ENCODE measurements around the gene MAB21L3.

The MAB21L3 gene

GRCh38 chr1:116113615-116114014 is 2.4 kb downstream of the MAB21L3 start:
- TF ChIP-seq, protein P1, sequence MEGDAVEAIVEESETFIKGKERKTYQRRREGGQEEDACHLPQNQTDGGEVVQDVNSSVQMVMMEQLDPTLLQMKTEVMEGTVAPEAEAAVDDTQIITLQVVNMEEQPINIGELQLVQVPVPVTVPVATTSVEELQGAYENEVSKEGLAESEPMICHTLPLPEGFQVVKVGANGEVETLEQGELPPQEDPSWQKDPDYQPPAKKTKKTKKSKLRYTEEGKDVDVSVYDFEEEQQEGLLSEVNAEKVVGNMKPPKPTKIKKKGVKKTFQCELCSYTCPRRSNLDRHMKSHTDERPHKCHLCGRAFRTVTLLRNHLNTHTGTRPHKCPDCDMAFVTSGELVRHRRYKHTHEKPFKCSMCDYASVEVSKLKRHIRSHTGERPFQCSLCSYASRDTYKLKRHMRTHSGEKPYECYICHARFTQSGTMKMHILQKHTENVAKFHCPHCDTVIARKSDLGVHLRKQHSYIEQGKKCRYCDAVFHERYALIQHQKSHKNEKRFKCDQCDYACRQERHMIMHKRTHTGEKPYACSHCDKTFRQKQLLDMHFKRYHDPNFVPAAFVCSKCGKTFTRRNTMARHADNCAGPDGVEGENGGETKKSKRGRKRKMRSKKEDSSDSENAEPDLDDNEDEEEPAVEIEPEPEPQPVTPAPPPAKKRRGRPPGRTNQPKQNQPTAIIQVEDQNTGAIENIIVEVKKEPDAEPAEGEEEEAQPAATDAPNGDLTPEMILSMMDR (conservative IDR thresholded peaks at IDR 0.05; ENCODE audit: control insufficient read depth, insufficient read depth, low read depth, low read length), result no peak

DNA sequence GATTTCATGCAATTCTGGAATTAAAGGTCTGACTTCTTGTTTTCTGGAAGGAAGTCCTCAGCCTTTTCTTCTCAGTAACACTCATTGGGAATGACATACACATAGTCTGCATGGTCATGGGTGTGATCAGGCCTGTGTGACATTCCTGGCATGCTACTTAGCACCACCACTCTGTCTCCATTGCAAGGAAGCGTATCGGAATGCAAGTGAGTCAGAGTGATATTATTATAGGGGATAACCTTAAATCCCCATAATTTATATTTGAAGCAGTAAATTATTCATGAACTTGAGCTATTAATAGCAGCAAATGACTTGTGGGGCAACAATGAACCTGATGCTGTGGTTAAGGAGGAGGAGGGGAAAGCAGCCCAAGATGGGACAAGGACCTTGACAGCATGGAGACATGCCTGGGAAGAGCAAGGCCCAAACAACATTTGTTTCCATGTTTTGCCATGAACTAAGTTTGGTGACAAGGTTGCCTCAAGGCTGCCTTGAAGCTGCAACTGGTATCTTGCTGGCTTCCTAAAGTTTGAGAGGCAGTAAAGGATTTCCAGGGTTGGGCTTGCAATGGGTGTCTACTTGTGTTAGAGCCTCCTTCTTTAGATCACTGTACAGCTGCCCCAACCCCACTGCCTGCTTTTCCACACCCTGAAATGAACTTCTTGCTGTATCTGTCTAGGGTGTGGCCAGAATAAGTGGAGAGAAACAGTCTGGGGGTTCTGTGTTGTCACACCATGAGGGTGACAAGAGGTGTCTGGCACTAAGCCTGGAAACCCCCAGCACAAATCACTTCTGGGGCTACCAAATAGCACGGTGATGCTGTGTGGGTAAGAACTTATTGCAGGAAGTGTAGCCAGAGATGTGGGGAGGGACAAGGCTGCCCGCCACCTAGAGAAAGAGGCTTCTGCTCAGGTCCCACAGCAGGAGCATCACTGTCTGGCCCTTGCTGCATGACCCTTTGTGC is 4.6 kb downstream of the MAB21L3 start:
- peak; percentile 69 for DNase-seq (ENCODE audit: low read depth)
- no peak overlapping the region for H3K4me3 ChIP-seq (ENCODE audit: control insufficient read depth, low read depth, low read length)
- TF ChIP-seq, protein P1 (conservative IDR thresholded peaks at IDR 0.05; ENCODE audit: control insufficient read depth, insufficient read depth, low read depth, low read length), result no peak

More at GRCh38 chr1:116113615-116114014, 2.4 kb downstream of the MAB21L3 start:
- DNase-seq (ENCODE audit: low read depth), result no peak
- H3K4me3 ChIP-seq (ENCODE audit: control insufficient read depth, low read depth, low read length), result no peak overlapping the region

- TF ChIP-seq, protein P1 (conservative IDR thresholded peaks at IDR 0.05; ENCODE audit: control insufficient read depth, insufficient read depth, low read depth, low read length), result no peak
- no peak for DNase-seq (ENCODE audit: low read depth)
- H3K4me3 ChIP-seq (ENCODE audit: control insufficient read depth, low read depth, low read length), result no peak overlapping the region
Measured at GRCh38 chr1:116118471-116118870, 7.3 kb downstream of the MAB21L3 start.

DNA sequence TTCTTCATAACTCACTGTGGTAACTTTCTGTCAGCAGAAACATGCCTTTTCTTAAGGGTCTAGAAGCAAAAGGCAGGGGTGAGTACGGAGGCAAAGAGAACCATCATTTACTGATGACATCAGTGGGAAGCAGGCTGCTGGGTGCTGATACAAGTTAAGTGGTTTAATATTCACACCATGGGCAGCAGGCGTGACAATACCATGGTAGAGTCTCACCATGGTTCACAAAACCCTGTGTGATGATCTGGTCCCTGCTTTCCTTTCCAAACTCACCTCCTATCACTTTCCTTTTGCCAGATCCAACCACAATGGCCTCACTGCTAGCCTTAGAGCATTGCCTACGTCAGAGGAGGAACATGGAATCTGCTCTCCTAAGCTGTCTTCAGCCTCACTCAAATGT is 8.7 kb downstream of the MAB21L3 start:
- no peak overlapping the region for H3K4me3 ChIP-seq (ENCODE audit: control insufficient read depth, low read depth, low read length)
- no peak for DNase-seq (ENCODE audit: low read depth)
- TF ChIP-seq, protein P1 (conservative IDR thresholded peaks at IDR 0.05; ENCODE audit: control insufficient read depth, insufficient read depth, low read depth, low read length), result no peak

GRCh38 chr1:116122955-116123757 is 12.0 kb downstream of the MAB21L3 start:
- H3K4me3 ChIP-seq (ENCODE audit: control insufficient read depth, low read depth, low read length), result no peak overlapping the region

More at GRCh38 chr1:116122955-116123757, 12.0 kb downstream of the MAB21L3 start:
- peak; percentile 98 for DNase-seq (ENCODE audit: low read depth)
- TF ChIP-seq, protein P1 (conservative IDR thresholded peaks at IDR 0.05; ENCODE audit: control insufficient read depth, insufficient read depth, low read depth, low read length), result no peak
